Non-pigmented ciliary epithelial cell (primary cell): Measurements from ENCODE around the gene TWF1.

Experiments used
- DNase-seq: peaks from one replicate; pipeline ENCODE4 v3.0.0-alpha.2; 2010; ENCODE audit warnings: low read depth

Gene TWF1

DNA sequence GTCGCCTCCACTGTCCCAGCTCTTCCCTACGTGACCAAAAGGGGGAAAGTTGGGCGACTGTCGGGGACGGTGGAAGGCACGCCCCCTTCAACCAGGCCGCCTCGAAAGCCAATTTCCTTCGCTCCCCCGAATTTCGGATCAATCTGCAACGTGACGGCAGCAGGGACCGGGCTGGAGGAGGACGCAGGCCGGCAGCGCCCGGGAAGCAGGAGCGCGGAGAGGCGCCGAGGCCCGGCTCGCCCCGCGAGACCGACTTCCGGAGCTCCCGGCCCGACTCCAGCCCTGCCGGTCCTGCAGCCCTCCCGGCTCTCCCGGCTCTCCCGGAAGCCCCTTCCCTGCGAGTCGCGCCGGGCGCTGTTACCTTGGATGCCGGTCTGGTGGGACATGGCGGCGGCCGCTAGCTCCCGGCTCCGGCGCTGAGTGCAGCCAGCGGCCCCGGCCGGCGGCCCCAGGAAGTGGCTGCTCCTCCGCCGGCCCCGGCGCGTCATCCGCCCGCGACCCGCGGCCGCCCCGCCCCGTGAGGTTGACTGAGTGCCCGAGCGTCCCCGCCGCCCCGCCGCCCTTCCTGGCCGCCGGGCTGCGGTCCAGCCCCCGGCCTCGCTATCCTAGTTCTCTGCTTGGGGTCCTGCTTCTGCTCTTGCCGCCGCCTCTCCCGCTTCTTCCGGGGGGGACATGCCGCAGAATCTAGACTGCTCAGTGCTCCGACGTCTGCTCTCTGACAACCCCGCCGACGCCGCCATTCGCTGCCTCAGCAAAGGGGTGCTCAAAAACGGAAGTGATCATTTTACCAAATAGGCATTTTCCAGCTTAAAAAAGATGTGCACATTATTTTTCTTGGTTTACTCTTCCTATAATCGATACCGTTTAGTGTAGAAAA, at the start of gene TWF1:
Gene TWF1 (minus strand): TSS at position 458 of the 877 bp plus-strand sequence. CDS start 72 bp downstream, at position 386.
- no peak for DNase-seq

DNA sequence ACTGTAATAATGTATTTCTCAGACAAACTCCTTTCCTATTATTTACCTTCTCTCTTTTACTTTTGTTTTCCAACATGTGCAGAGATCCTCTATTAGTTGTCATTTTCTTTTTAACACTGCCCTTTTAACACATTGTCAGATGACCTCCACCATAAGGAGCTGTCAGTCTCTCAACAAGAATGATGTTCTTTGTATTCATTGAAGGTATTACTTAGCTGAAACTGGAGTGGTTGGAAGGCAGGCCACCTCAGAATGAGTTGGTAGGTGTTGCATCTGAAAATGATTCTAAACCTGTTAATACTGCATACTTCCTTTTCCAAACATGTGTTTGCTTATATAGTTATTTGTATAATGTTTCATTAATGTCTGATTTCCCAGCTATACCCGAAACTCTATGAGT, 46.6 kb upstream of the TWF1 start:
- DNase-seq = no peak

DNA sequence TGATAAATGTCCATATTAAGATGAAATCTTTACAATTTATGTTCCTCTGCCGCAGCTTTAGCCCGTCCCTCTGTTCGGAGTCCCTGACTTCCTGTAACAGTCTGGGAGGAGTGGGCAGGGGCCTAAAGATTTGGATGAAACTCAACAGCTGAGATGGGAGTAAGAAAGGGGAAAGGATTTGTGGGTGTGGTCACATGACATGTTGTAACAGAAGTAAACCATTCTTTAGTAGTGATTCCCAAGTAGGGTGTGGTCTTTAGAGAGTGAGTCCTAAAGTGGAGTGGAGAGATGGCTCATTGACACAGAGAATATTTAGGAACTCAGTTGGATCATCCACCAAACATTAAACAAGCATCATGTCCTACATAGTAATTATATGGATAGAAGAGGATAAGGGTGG, 42.7 kb upstream of the TWF1 start:
- no peak for DNase-seq

DNA sequence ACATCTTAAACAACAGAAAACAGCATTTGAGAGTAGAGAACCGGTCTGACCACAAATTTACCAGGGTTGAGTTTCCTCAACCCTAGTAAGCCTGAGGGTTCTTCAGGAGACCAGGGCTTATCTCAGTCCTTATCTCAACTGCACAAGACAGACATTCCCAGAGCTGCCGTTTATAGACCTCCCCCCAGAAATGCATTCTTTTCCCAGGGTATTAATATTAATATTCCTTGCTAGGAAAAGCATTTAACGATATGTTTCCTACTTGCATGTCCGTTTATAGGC, 42.0 kb upstream of the TWF1 start:
- no peak for DNase-seq

DNA sequence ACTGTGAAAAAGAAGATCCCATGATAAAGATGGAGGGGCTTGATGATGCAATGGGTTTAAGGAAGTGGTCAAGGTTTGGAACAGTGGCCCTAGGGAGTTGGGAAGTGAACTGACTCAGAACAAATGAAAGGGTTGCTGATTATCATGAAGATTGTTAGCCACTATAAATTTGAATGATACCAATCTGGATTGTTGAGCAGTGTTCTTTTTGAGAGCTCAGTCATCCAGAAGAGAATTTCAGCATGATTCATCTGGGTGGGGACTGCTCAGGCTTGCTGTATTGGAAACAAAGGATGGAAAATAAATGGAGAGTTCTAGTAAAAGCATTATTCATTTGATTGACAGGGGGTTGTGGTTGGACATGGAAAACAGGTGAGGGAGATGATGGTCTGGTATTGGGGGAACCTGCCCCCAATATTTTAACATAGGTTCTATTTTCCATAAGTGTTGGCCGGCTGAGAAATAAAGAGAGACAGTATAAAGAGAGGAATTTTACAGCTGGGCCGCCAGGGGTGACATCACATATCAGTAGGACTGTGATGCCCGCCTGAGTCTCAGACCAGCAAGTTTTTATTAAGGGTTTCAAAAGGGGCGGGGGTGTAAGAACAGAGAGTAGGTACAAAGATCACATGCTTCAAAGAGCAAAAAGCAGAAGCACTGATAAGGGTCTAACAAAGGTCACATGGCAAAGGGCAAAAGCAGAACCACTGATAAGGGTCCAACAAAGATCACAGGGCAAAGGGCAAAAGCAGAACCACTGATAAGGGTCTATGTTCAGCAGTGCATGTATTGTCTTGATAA, 41.5 kb upstream of the TWF1 start:
- peak; percentile 44 for DNase-seq

DNA sequence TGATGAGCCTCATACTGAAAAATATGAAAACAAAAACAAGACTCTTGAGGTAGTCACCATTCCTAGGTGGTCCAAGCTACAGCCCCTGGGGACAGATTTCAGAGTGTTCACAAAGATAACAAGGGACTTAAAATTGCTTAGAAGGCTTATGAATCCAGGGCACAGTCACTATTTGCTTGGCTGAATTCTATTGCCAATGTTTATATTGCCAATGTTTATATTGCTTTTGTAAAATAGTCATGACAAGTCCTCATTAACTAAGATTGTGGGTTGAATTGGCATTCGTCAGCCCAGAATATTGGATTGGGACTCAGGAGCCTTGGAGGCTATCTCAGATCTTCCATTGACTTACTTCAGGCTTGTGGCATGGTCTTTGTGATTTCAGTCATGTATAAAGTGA, 36.1 kb upstream of the TWF1 start:
- no peak for DNase-seq

DNA sequence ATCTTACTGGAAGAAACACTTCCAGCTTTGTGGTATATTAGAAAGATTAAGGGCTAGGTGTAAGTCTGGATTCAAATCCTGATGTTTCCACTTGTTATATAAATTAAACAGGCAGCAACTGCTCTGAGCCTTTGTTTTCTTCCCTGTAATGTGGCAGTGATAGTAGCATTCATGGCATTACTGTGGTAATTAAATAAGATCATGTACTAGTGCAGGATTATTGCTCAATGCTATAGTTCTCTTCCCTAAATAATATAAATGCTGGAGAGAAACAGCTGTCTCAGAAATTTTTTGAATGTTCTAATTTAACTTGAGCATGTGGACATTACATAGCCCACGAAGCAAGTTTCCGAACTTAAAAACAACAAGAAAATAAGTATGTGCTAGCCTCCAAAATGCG, 35.1 kb upstream of the TWF1 start:
- no peak for DNase-seq

DNA sequence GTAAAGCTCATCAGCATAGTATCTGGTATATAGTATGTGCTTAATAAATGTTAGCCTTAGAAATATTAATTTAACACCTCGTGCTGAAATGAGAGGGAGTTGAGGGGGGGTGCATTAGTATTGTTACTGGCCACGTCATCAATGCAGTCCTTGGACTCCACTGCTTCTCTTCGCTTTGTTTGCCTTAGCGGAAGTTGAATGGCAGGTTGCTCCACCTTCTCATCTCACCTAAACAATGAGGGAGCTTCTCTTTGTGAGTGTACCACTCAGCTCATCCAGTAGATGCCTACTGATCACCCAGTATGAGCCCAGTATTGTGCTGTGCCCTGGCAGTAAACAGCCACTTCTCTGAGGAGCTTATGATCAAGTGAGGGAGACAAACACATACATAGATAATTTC, 34.2 kb upstream of the TWF1 start:
- DNase-seq = no peak

DNA sequence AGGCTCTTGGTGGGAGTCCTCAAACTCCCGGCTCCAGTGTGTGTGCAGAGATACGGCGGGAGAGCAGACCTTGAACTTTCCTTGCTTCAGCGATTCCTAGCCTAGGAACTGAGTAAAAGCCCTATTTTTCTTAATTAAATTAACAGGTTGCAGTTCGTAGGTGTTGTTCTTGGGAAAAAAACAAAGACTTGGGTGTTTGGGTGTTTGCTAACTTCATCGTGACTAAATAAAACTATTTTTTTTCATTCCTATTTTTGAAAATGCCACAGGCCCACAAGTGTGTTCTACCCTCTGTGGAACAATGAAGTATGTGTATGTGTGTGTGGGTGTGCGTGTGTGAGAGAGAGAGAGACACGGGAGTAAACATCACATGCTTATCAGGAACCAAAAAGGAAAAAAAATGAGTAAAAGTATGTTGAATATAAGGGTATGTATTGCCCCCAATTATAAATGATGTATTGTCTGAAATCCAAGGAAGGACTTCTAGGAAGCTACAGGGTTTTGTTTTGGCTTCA, 30.4 kb upstream of the TWF1 start:
- no peak for DNase-seq

DNA sequence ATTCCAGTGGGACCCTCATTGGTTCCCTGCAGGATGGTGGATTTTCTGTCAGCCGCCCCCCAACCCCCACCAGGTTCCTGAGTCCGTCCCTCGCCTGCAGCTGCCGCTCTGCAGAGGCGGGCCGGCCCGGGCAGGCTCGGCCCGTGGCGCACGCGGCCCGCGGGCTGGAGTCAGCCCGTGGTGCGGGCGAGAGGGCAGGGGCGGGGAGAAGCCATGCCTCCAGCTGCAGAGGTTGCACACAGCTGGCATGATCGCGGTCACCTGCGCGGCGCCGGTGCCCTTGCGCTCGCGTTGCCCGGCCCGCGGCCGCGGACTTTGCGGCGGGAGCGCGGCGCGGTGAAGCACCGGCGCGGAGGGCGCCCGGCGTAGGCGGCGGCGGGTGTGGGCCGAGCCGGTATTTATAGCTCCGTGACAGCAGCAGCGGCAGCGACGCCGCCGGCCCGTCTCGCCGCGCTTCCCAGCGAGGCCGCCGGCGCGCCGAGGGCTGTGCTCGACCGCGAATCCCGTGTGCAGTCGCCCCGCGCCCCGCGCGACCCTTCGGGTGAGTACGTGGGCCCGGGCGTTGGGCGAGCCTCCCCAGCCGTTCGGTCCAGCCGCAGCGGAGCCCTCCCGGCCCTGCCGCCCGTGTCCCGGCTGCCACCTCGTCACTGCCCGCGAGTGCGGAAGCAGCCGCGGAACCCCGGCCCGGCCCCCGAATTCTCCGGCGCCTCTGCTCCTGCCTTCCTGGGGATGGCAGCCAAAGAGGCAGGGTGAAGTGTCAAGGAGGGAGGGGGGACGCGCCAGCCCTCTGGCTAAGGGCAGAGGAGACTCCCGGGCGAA, 29.7 kb upstream of the TWF1 start, which contains the start of gene TMEM117:
Gene TMEM117 (plus strand): TSS at position 426 of the 819 bp plus-strand sequence.
- no peak for DNase-seq

DNA sequence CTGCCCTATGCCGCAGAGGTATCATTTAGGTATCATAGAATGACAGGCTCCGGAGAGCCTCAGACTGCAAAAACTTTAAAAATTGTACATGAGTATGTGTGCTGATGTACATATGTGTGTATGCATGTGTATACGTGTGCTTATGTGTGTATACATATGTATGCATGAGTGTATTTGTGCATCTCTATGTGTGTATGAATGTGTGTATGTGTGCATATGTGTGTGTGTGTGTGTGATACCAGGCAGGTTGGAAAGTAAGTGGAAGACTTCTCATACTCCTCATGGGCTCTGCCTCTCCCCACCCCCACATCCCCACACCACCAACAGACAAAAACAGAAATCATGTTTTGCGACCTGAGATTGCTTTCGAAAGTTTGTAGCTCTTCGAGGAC, 29.1 kb upstream of the TWF1 start:
- DNase-seq = no peak

DNA sequence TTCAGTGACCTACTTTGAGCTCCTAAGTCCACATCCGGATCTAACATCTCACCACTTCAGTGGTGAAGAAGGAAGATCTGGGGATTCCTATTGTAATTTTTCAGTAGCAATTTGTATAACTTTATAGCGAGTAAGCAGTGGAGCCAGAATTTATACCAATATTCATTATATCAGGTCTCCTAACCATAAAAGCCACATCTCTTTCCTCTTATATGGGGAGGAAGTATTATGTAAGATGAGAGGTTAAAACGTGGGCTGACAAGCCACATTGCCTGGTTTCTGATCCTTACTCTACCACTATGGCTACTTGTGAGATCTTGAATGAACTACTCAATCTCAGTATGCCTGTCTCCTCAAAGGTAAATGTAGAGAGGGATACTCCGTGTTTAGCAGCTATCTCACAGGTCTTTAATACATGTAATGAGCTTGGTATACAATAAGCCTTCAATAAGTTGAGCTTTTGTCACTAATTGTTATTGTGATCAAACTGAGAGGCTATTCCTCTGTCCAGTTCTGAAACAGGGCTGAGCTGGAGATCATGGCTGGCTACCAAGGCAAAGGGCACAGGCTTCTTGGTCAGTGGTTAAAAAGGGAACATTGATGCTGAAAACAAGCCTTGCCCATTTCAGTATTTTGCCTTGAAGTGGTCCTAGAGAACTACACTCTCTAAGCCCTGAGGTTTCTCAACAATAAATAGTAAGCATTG, 26.5 kb upstream of the TWF1 start:
- no peak for DNase-seq

DNA sequence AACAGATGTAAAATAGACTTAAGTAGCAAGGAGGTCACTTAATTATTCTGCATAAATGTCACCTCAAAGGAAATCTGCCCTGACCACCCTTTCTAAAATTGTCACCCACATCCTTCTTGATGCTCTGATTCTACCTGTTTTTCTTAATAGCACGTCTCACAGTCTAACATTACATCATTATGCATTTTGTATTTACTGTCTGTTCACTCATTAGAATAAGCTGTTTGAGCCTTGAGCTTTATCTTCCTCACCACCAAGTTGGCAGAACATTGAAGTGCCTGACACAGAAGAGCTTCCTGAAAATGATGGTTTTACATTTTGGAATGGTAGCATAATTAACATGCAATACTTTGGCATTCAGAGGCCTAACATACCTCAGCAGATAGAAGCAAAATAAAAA, 21.0 kb upstream of the TWF1 start:
- no peak for DNase-seq

DNA sequence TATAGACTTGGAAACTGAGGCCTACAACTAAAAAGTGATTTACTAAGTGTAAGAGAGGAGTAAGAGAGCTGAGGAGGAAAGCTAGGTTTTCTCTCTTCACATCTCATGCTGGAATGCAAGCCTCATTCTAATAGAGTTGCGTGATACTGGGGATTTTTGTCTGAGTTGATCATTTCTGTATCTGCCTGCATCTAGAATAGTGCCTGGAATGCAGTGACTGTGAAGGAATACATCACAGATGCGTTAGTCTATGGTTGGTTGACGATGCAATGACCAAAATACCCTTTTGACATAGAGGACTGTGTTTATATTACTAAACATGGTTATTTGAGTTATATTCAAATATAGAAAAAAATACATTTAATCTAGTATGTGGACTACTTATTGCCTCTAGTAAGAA, 20.6 kb upstream of the TWF1 start:
- DNase-seq = no peak

DNA sequence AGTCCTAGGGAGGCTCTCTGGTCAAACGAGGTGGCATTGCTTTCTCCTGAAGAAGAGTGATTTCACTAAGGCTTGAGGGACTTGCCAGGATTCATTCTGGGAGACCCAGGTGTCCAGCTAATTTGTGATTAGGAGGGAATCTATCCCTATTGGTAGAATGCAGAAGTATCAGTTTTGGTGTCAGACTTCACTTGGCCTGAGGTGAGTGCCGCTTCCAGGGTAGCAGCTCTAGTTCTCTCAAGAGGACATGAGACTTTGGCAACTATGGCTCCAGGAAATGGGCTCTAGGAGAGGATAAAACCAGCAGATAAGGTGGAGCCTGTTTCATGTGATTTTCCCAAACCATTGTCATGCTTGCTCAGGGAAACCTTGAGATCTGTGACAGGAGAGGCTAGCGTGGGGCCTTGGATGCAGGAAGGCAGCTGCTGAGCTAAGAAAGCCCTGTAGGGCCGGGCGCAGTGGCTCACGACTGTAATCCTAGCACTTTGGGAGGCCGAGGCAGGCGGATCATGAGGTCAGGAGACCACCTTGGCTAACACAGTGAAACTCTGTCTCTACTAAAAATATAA, 18.2 kb upstream of the TWF1 start:
- no peak for DNase-seq

DNA sequence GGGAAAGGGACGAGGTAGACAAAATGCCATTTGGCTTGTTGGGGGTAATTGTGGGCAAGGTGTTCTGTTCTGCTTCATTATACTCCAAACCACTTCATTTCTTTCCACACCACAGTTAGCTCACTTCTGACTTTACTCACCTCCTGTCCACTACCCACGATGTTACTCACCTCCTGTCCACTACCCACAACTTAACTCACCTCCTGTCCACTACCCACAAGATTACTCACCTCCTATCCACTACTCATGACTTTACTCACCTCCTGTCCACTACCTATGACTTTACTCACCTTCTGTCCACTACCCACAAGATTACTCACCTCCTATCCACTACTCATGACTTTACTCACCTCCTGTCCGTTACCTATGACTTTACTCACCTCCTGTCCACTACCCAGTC, 10.1 kb upstream of the TWF1 start:
- no peak for DNase-seq

DNA sequence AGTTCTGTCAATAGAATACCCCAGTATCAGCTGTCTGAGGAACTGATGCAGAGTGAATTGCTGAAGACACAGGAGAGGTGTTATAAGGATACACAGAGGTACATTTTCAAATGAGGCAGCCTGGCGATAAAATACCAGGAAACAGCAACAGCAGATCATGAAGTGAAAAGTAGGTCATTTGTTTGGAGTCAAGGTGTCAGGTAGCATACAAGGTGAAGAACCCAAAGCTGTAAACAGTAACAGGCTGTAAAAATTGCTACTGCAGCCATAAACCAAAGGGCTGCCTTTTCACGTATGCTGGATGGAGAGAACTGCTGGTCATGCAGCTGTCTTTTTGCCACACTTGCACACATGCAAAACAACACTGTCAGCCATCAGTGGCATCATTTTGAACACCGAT, 9.3 kb upstream of the TWF1 start:
- DNase-seq = no peak

DNA sequence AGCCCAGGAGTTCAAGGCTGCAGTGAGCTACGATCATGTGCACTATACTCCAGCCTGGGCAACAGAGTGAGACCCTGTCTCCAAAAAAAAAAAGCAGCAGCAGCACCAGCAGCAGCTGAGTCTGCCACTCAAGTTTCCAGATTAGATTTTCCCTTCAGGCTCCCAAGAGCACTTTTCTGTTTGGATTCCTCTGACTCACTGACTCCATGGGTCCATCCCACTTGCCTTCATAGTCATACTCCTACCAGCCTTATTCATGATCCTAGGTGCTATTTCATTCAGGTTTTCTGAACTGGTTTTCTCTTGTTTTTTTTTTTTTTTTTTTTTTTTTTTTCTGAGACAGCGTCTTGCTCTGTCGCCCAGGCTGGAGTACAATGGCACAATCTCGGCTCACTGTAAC, 6.8 kb upstream of the TWF1 start:
- DNase-seq = no peak

DNA sequence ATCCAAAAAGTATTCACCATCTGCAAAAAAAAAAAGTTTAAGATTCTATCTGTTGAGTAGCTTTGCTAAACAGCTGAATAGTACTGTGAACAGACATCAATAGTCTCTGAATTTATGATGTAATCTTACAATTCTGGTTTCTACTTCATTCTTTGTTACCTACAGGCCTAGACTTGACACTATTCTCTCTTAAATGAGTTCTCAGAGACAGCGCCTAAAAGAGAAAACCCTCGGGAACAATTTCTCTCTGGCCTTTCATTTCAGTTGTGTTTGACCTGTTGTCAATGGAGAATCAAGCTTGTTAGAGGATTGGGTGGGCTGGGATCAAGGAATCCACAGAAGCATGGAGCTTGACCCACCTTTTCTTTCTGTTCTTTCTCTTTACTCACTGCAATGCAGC, 5.9 kb upstream of the TWF1 start:
- no peak for DNase-seq

DNA sequence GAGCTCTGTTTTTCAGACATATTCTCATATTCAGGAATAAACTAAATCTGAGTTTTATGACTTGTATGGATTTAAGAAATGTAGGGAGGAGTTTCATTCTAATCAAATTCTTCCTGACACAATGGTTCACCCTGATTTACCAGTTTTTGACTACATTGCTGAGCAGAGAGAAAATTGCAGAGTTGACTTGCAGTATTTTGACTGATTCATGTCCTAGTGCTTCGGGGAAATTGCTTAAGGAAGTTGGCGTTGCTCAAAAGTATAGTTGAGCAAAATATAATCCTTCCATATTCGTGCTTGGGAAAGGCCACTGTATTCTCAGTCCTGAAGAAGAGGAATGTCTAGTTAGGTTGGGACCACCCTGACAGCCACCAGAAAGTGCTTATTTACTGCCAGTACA, 1.3 kb upstream of the TWF1 start:
- DNase-seq = no peak

DNA sequence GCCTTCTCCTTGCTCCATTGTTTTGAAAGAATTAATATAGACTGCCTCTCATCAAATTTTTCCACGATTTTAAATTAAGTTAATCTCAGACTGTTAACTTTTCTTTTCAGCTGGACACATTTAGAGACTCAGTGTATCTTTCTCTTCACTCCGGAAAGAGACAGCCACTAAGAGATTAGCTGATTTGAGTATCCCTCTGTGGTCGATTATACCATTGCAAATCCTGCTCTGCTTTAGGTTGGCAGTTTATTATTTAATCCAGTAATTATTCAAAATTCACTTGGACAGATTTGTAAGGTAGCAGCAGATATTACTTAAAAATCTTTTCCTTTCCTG, 588 bp upstream of the TWF1 start:
- DNase-seq = no peak
